Stimulated activated CD4-positive, alpha-beta T cell treated with anti-CD3 and anti-CD28 coated beads, Interleukin-15, amount 100 ng/mL, for 24 hours (primary cell): Measurements from ENCODE around the gene NUBP1.
"Not testable (repeated sequence)": the region's sequence is repeated elsewhere in the genome, so short reads cannot be mapped to it uniquely, and the experiment has no call there.

Experiments
- DNase-seq: peaks from one replicate; pipeline ENCODE4 v3.0.0-alpha.2; 2020

The NUBP1 gene

GRCh38 chr16:10743610-10744369 is at the start of gene NUBP1:
TSS of gene NUBP1 (plus strand) at chr16:10743842. CDS start at chr16:10743864, 22 bp downstream.
- peak; percentile 99 for DNase-seq

GRCh38 chr16:10693889-10694288 is 49.8 kb upstream of the NUBP1 start:
- no peak for DNase-seq

GRCh38 chr16:10694306-10694705 is 49.3 kb upstream of the NUBP1 start:
- DNase-seq: no peak

GRCh38 chr16:10694830-10695229 is 48.8 kb upstream of the NUBP1 start, which contains the start of gene TEKT5:
TSS of gene TEKT5 (minus strand) at chr16:10694930. CDS start at chr16:10694873, 57 bp downstream.
- DNase-seq: no peak

- no peak for DNase-seq
Measured at GRCh38 chr16:10699756-10700155, 43.9 kb upstream of the NUBP1 start.

- no peak for DNase-seq
Measured at GRCh38 chr16:10708969-10709368, 34.7 kb upstream of the NUBP1 start.

- DNase-seq: no peak
Measured at GRCh38 chr16:10728003-10728887, 15.4 kb upstream of the NUBP1 start.

- no peak for DNase-seq
Measured at GRCh38 chr16:10729104-10730048, 14.3 kb upstream of the NUBP1 start.

GRCh38 chr16:10731790-10732189 is 11.9 kb upstream of the NUBP1 start:
- no peak for DNase-seq

- DNase-seq: peak; percentile 68
Measured at GRCh38 chr16:10737068-10737625, 6.5 kb upstream of the NUBP1 start.

GRCh38 chr16:10738231-10739077 is 5.2 kb upstream of the NUBP1 start:
- peak; percentile 72 for DNase-seq

- DNase-seq: no peak
Measured at GRCh38 chr16:10740000-10740844, 3.4 kb upstream of the NUBP1 start.

- no peak for DNase-seq
Measured at GRCh38 chr16:10740845-10741208, 2.8 kb upstream of the NUBP1 start.

- DNase-seq: not testable (repeated sequence)
Measured at GRCh38 chr16:10741249-10741648, 2.4 kb upstream of the NUBP1 start.

- no peak for DNase-seq
Measured at GRCh38 chr16:10741844-10742243, 1.8 kb upstream of the NUBP1 start.

- no peak for DNase-seq
Measured at GRCh38 chr16:10743227-10743609, 424 bp upstream of the NUBP1 start.

GRCh38 chr16:10744370-10745030 is 858 bp downstream of the NUBP1 start:
- no peak for DNase-seq

- no peak for DNase-seq
Measured at GRCh38 chr16:10745841-10746240, 2.2 kb downstream of the NUBP1 start.

GRCh38 chr16:10750793-10751192 is 7.2 kb downstream of the NUBP1 start:
- DNase-seq: no peak

- peak; percentile 28 for DNase-seq
Measured at GRCh38 chr16:10751291-10751697, 7.7 kb downstream of the NUBP1 start.
